ENCODE data around the gene YIF1A. TPM values are rescaled to one million over a fixed set of nuclear protein-coding genes. Genes with fewer than 3 reads are reported as not detected.

YIF1A gene
- total RNA-seq, 1 experiment from 2014 or later: 145 TPM

GRCh38 chr11:66275396-66275795, 13.5 kb downstream of the YIF1A start:
- no peak overlapping the region for H3K9ac ChIP-seq (ENCODE audit: low read length)
- H3K79me2 ChIP-seq (ENCODE audit: low read length): peaks cover 6% of the 10 kb centered on the region
- H3K4me3 ChIP-seq (ENCODE audit: low read length): no peak overlapping the region
- peaks cover 13% of the 10 kb centered on the region; the same call in 1 of the 2 replicates for H3K36me3 ChIP-seq (ENCODE audit: insufficient read depth, low read length)
- no peaks in the 10 kb centered on the region for H3K9me3 ChIP-seq (ENCODE audit: low read length)
- H3K27ac ChIP-seq (ENCODE audit: low read length): no peak overlapping the region
- H3K4me1 ChIP-seq (ENCODE audit: low read length): peaks cover 15% of the 10 kb centered on the region
- no peaks in the 10 kb centered on the region for H4K20me1 ChIP-seq (ENCODE audit: insufficient read depth, low read depth, low read length)
- no peak for DNase-seq
- H3K27me3 ChIP-seq (ENCODE audit: low read length): no peaks in the 10 kb centered on the region
- H2AFZ ChIP-seq (ENCODE audit: low read length): no peak overlapping the region
- no peak overlapping the region for H3K4me2 ChIP-seq (ENCODE audit: low read depth, low read length, poor library complexity, severe bottlenecking)
- no peaks in the 10 kb centered on the region for H3K9me2 ChIP-seq (replicated peaks; ENCODE audit: insufficient read depth, low read length)

GRCh38 chr11:66274219-66274618, 14.7 kb downstream of the YIF1A start:
- no peaks in the 10 kb centered on the region for H4K20me1 ChIP-seq (ENCODE audit: insufficient read depth, low read depth, low read length)
- DNase-seq: no peak
- H2AFZ ChIP-seq (ENCODE audit: low read length): no peak overlapping the region
- no peak overlapping the region for H3K4me3 ChIP-seq (ENCODE audit: low read length)
- no peak overlapping the region for H3K4me2 ChIP-seq (ENCODE audit: low read depth, low read length, poor library complexity, severe bottlenecking)
- no peaks in the 10 kb centered on the region for H3K9me3 ChIP-seq (ENCODE audit: low read length)
- H3K4me1 ChIP-seq (ENCODE audit: low read length): peaks cover 24% of the 10 kb centered on the region
- H3K9me2 ChIP-seq (replicated peaks; ENCODE audit: insufficient read depth, low read length): no peaks in the 10 kb centered on the region
- peaks cover 13% of the 10 kb centered on the region; the same call in 1 of the 2 replicates for H3K36me3 ChIP-seq (ENCODE audit: insufficient read depth, low read length)
- H3K27me3 ChIP-seq (ENCODE audit: low read length): no peaks in the 10 kb centered on the region
- H3K9ac ChIP-seq (ENCODE audit: low read length): no peak overlapping the region
- H3K27ac ChIP-seq (ENCODE audit: low read length): no peak overlapping the region
- peaks cover 18% of the 10 kb centered on the region for H3K79me2 ChIP-seq (ENCODE audit: low read length)

GRCh38 chr11:66272596-66272995, 16.3 kb downstream of the YIF1A start:
- no peak overlapping the region for H2AFZ ChIP-seq (ENCODE audit: low read length)
- H3K27ac ChIP-seq (ENCODE audit: low read length): no peak overlapping the region
- peaks cover 24% of the 10 kb centered on the region for H3K79me2 ChIP-seq (ENCODE audit: low read length)
- H3K9me3 ChIP-seq (ENCODE audit: low read length): no peaks in the 10 kb centered on the region
- peaks cover 22% of the 10 kb centered on the region for H3K4me1 ChIP-seq (ENCODE audit: low read length)
- H3K4me3 ChIP-seq (ENCODE audit: low read length): no peak overlapping the region
- no peaks in the 10 kb centered on the region for H3K9me2 ChIP-seq (replicated peaks; ENCODE audit: insufficient read depth, low read length)
- no peaks in the 10 kb centered on the region for H3K27me3 ChIP-seq (ENCODE audit: low read length)
- H3K4me2 ChIP-seq (ENCODE audit: low read depth, low read length, poor library complexity, severe bottlenecking): no peak overlapping the region
- H3K9ac ChIP-seq (ENCODE audit: low read length): no peak overlapping the region
- no peaks in the 10 kb centered on the region for H4K20me1 ChIP-seq (ENCODE audit: insufficient read depth, low read depth, low read length)
- no peak for DNase-seq
- peaks cover 13% of the 10 kb centered on the region; the same call in 1 of the 2 replicates for H3K36me3 ChIP-seq (ENCODE audit: insufficient read depth, low read length)

- Histone ChIP-seq H3K9ac (ENCODE audit: low read length) (no peak overlapping the region), H3K4me2 (ENCODE audit: low read depth, low read length, poor library complexity, severe bottlenecking) (no peak overlapping the region), H4K20me1 (ENCODE audit: insufficient read depth, low read depth, low read length) (no peaks in the 10 kb centered on the region), H3K36me3 (ENCODE audit: insufficient read depth, low read length) (peaks cover 13% of the 10 kb centered on the region; the same call in 1 of the 2 replicates), H3K9me2 (replicated peaks; ENCODE audit: insufficient read depth, low read length) (no peaks in the 10 kb centered on the region), H2AFZ (ENCODE audit: low read length) (no peak overlapping the region), H3K27me3 (ENCODE audit: low read length) (no peaks in the 10 kb centered on the region), H3K9me3 (ENCODE audit: low read length) (no peaks in the 10 kb centered on the region), H3K4me1 (ENCODE audit: low read length) (peaks cover 22% of the 10 kb centered on the region), H3K4me3 (ENCODE audit: low read length) (no peak overlapping the region), H3K79me2 (ENCODE audit: low read length) (peaks cover 24% of the 10 kb centered on the region), H3K27ac (ENCODE audit: low read length) (no peak overlapping the region)
- no peak for DNase-seq
These were observed 17.1 kb downstream of the YIF1A start for GRCh38 chr11:66271816-66272215.

- no peaks in the 10 kb centered on the region for H3K27me3 ChIP-seq (ENCODE audit: low read length)
- peak overlapping the region; percentile 76 for H3K4me2 ChIP-seq (ENCODE audit: low read depth, low read length, poor library complexity, severe bottlenecking)
- H3K9me2 ChIP-seq (replicated peaks; ENCODE audit: insufficient read depth, low read length): no peaks in the 10 kb centered on the region
- peaks cover 16% of the 10 kb centered on the region; the same call in 1 of the 2 replicates for H3K36me3 ChIP-seq (ENCODE audit: insufficient read depth, low read length)
- DNase-seq: no peak
- no peak overlapping the region for H2AFZ ChIP-seq (ENCODE audit: low read length)
- no peaks in the 10 kb centered on the region for H3K9me3 ChIP-seq (ENCODE audit: low read length)
- H3K9ac ChIP-seq (ENCODE audit: low read length): peak overlapping the region; percentile 97
- peak overlapping the region; percentile 93 for H3K4me3 ChIP-seq (ENCODE audit: low read length)
- peak overlapping the region; percentile 73 for H3K27ac ChIP-seq (ENCODE audit: low read length)
- H3K79me2 ChIP-seq (ENCODE audit: low read length): peaks cover 24% of the 10 kb centered on the region
- peaks cover 27% of the 10 kb centered on the region for H3K4me1 ChIP-seq (ENCODE audit: low read length)
- peaks cover 11% of the 10 kb centered on the region; the same call in 1 of the 2 replicates for H4K20me1 ChIP-seq (ENCODE audit: insufficient read depth, low read depth, low read length)
These were observed 19.7 kb downstream of the YIF1A start for GRCh38 chr11:66268952-66269905.

GRCh38 chr11:66268244-66268951, 20.5 kb downstream of the YIF1A start, which contains the start of gene RAB1B:
RAB1B (plus strand) TSS chr11:66268639; CDS start chr11:66268680, 41 bp downstream.
- H3K27me3 ChIP-seq (ENCODE audit: low read length): no peaks in the 10 kb centered on the region
- DNase-seq: peak; percentile 100
- peak within 1 kb of the TSS; percentile 82 for H3K27ac ChIP-seq (ENCODE audit: low read length)
- no peaks in the 10 kb centered on the region for H3K9me3 ChIP-seq (ENCODE audit: low read length)
- peaks cover 27% of the 10 kb centered on the region for H3K4me1 ChIP-seq (ENCODE audit: low read length)
- peak within 1 kb of the TSS; percentile 87 for H3K4me2 ChIP-seq (ENCODE audit: low read depth, low read length, poor library complexity, severe bottlenecking)
- peaks cover 13% of the 10 kb centered on the region; the same call in 1 of the 2 replicates for H3K36me3 ChIP-seq (ENCODE audit: insufficient read depth, low read length)
- peaks cover 24% of the 10 kb centered on the region for H3K79me2 ChIP-seq (ENCODE audit: low read length)
- peak within 1 kb of the TSS; percentile 97 for H3K9ac ChIP-seq (ENCODE audit: low read length)
- no peaks in the 10 kb centered on the region for H3K9me2 ChIP-seq (replicated peaks; ENCODE audit: insufficient read depth, low read length)
- peak within 1 kb of the TSS; percentile 93 for H3K4me3 ChIP-seq (ENCODE audit: low read length)
- peak within 1 kb of the TSS; percentile 56; the same call in 1 of the 2 replicates for H2AFZ ChIP-seq (ENCODE audit: low read length)
- H4K20me1 ChIP-seq (ENCODE audit: insufficient read depth, low read depth, low read length): peaks cover 11% of the 10 kb centered on the region; the same call in 1 of the 2 replicates

- peak overlapping the region; percentile 78 for H3K9ac ChIP-seq (ENCODE audit: low read length)
- peak overlapping the region; percentile 56; the same call in 1 of the 2 replicates for H2AFZ ChIP-seq (ENCODE audit: low read length)
- peaks cover 11% of the 10 kb centered on the region; the same call in 1 of the 2 replicates for H4K20me1 ChIP-seq (ENCODE audit: insufficient read depth, low read depth, low read length)
- H3K9me2 ChIP-seq (replicated peaks; ENCODE audit: insufficient read depth, low read length): no peaks in the 10 kb centered on the region
- H3K9me3 ChIP-seq (ENCODE audit: low read length): no peaks in the 10 kb centered on the region
- H3K79me2 ChIP-seq (ENCODE audit: low read length): peaks cover 24% of the 10 kb centered on the region
- H3K4me3 ChIP-seq (ENCODE audit: low read length): peak overlapping the region; percentile 67
- H3K4me1 ChIP-seq (ENCODE audit: low read length): peaks cover 27% of the 10 kb centered on the region
- peaks cover 11% of the 10 kb centered on the region; the same call in 1 of the 2 replicates for H3K36me3 ChIP-seq (ENCODE audit: insufficient read depth, low read length)
- no peaks in the 10 kb centered on the region for H3K27me3 ChIP-seq (ENCODE audit: low read length)
- H3K4me2 ChIP-seq (ENCODE audit: low read depth, low read length, poor library complexity, severe bottlenecking): peak overlapping the region; percentile 87
- peak; percentile 93 for DNase-seq
- H3K27ac ChIP-seq (ENCODE audit: low read length): peak overlapping the region; percentile 82
These were observed 21.3 kb downstream of the YIF1A start for GRCh38 chr11:66267379-66268243.
